HS-5 (cell line): ENCODE measurements around the gene RALGDS.

Source experiments
- DNase-seq: peaks from one replicate; pipeline ENCODE4 v3.0.0-alpha.2; 2012; ENCODE audit warnings: low read depth

The RALGDS gene

GRCh38 chr9:133119103-133119845 is 1.8 kb downstream of the RALGDS start:
- no peak for DNase-seq

GRCh38 chr9:133118568-133118967 is 2.5 kb downstream of the RALGDS start:
- DNase-seq, result no peak

GRCh38 chr9:133118179-133118520 is 2.9 kb downstream of the RALGDS start:
- DNase-seq, result no peak

GRCh38 chr9:133117271-133118178 is 3.5 kb downstream of the RALGDS start:
- DNase-seq, result no peak

GRCh38 chr9:133116346-133117231 is 4.5 kb downstream of the RALGDS start:
- no peak for DNase-seq

GRCh38 chr9:133115604-133116345 is 5.3 kb downstream of the RALGDS start:
- no peak for DNase-seq

- no peak for DNase-seq
Observed at GRCh38 chr9:133114886-133115603, 6.0 kb downstream of the RALGDS start.

GRCh38 chr9:133113949-133114885 is 6.8 kb downstream of the RALGDS start:
- DNase-seq, result no peak

- no peak for DNase-seq
Observed at GRCh38 chr9:133113163-133113948, 7.7 kb downstream of the RALGDS start.

GRCh38 chr9:133112663-133113026 is 8.4 kb downstream of the RALGDS start:
- no peak for DNase-seq

- DNase-seq, result no peak
Observed at GRCh38 chr9:133111808-133112662, 9.0 kb downstream of the RALGDS start.

- DNase-seq, result no peak
Observed at GRCh38 chr9:133109931-133110650, 10.9 kb downstream of the RALGDS start.

- DNase-seq, result no peak
Observed at GRCh38 chr9:133108794-133109641, 12.0 kb downstream of the RALGDS start.

GRCh38 chr9:133107961-133108793 is 12.9 kb downstream of the RALGDS start:
- no peak for DNase-seq

- no peak for DNase-seq
Observed at GRCh38 chr9:133107245-133107722, 13.8 kb downstream of the RALGDS start.
